Smooth muscle cell (in vitro differentiated cells): ENCODE data around the gene DNAL4. TPM values are rescaled to one million over a fixed set of nuclear protein-coding genes. Genes with fewer than 3 reads are reported as not detected.

Experiments
- DNase-seq: peaks from one replicate; lab custom pipeline; 2025; ENCODE audit not compliant: unreplicated experiment; lab: John Stamatoyannopoulos, UW
- H2AFZ ChIP-seq: fragments of 200-600 bp; sonication (generic); 2 replicates; pipeline ENCODE4 v1.6.0; 2016; ENCODE audit warnings: antibody characterized with exemption, low read depth, mild to moderate bottlenecking
- H3F3A ChIP-seq: fragments of 200-600 bp; sonication (generic); 2 replicates; pipeline ENCODE4 v1.6.0; 2017; ENCODE audit warnings: antibody characterized with exemption, low read depth
- H3K27ac ChIP-seq: fragments of 200-600 bp; sonication (generic); 2 replicates; pipeline ENCODE4 v1.5.1; 2016; ENCODE audit warnings: low read depth, mild to moderate bottlenecking
- H3K27me3 ChIP-seq: fragments of 200-600 bp; sonication (generic); 2 replicates; pipeline ENCODE4 v1.6.1; 2016; ENCODE audit warnings: low read depth, mild to moderate bottlenecking
- H3K36me3 ChIP-seq: fragments of 200-600 bp; sonication (generic); 2 replicates; pipeline ENCODE4 v1.5.1; 2016; ENCODE audit warnings: low read depth
- H3K4me1 ChIP-seq: fragments of 200-600 bp; sonication (generic); 2 replicates; pipeline ENCODE4 v1.5.1; 2016; ENCODE audit warnings: low read depth
- H3K4me2 ChIP-seq: fragments of 200-600 bp; sonication (generic); 2 replicates; pipeline ENCODE4 v1.6.0; 2016; ENCODE audit warnings: mild to moderate bottlenecking
- H3K4me3 ChIP-seq: fragments of 200-600 bp; sonication (generic); 2 replicates; pipeline ENCODE4 v1.5.1; 2016; ENCODE audit warnings: mild to moderate bottlenecking
- H3K79me2 ChIP-seq: fragments of 200-600 bp; sonication (generic); 2 replicates; pipeline ENCODE4 v1.6.0; 2016; ENCODE audit warnings: low read depth, mild to moderate bottlenecking
- H3K9ac ChIP-seq: fragments of 200-600 bp; sonication (generic); 2 replicates; pipeline ENCODE4 v1.6.0; 2016; ENCODE audit warnings: low read depth
- H3K9me3 ChIP-seq: fragments of 200-600 bp; sonication (generic); replicated peaks from 2 replicates; pipeline ENCODE4 v1.5.1; 2016; ENCODE audit warnings: low read depth
- H4K20me1 ChIP-seq: fragments of 200-600 bp; sonication (generic); 2 replicates; pipeline ENCODE4 v1.6.0; 2016; ENCODE audit warnings: low read depth
- CTCF ChIP-seq: fragments of 200-600 bp; sonication (generic); IDR thresholded peaks from 2 replicates; pipeline ENCODE4 v1.5.1; 2017; ENCODE audit warnings: borderline replicate concordance, mild to moderate bottlenecking, antibody characterized with exemption; ENCODE audit not compliant: insufficient read depth, poor library complexity, severe bottlenecking
- WGBS: methylation state at CpG from one replicate; pipeline ENCODE4 v1.1.7; 2016; ENCODE audit warnings: low lambda C conversion rate; 5-methylcytosine and 5-hydroxymethylcytosine counted together
- polyA plus RNA-seq: library from polyadenylated mRNA; unstranded; fragments of >200 nt; fragmentation: Nextera tagmentation; extraction: Ambion mirVana; gene quantifications from 2 replicates; pipeline ENCODE4 v1.2.1, GENCODE V29; 2016
- total RNA-seq: library from RNA; depleted of rRNA; stranded (reverse); fragments of >200 nt; gene quantifications from 2 replicates; pipeline ENCODE4 v1.2.3, GENCODE V29; 2014

DNAL4 gene
- total and polyA plus RNA-seq, 2 experiments from 2014 or later: 13.5 to 29.7 TPM

- H3K9me3 ChIP-seq: no peaks in the 10 kb centered on the region
- no peak overlapping the region for H2AFZ ChIP-seq
- H3K27ac ChIP-seq: no peak overlapping the region
- peaks cover 7% of the 10 kb centered on the region for H4K20me1 ChIP-seq
- TF ChIP-seq CTCF: no peak
- WGBS: 92% methylated on average over 15 of the region's 15 CpGs
- no peaks in the 10 kb centered on the region for H3K4me1 ChIP-seq
- no peaks in the 10 kb centered on the region for H3K27me3 ChIP-seq
- H3K4me3 ChIP-seq: no peak overlapping the region
- no peaks in the 10 kb centered on the region for H3K36me3 ChIP-seq
- H3K4me2 ChIP-seq: no peak overlapping the region
- H3K9ac ChIP-seq: no peak overlapping the region
- no peak for DNase-seq
- no peaks in the 10 kb centered on the region for H3K79me2 ChIP-seq
- H3F3A ChIP-seq: no peaks in the 10 kb centered on the region
Measured at GRCh38 chr22:38735465-38736256, 58.3 kb downstream of the DNAL4 start.

GRCh38 chr22:38735126-38735464 is 58.8 kb downstream of the DNAL4 start:
- Histone ChIP-seq H3K9me3 (no peaks in the 10 kb centered on the region), H3K9ac (no peak overlapping the region), H3K4me3 (no peak overlapping the region), H3K27me3 (no peaks in the 10 kb centered on the region), H3K27ac (no peak overlapping the region), H3F3A (no peaks in the 10 kb centered on the region), H3K79me2 (no peaks in the 10 kb centered on the region), H4K20me1 (peaks cover 7% of the 10 kb centered on the region), H3K36me3 (peaks cover 4% of the 10 kb centered on the region), H3K4me2 (no peak overlapping the region), H2AFZ (no peak overlapping the region), H3K4me1 (no peaks in the 10 kb centered on the region)
- no peak for DNase-seq
- WGBS: 97% methylated on average over 7 of the region's 7 CpGs
- no peak for TF ChIP-seq CTCF

- Histone ChIP-seq H3K9ac (no peak overlapping the region), H3K4me1 (no peaks in the 10 kb centered on the region), H3F3A (no peaks in the 10 kb centered on the region), H3K36me3 (peaks cover 5% of the 10 kb centered on the region), H3K27ac (no peak overlapping the region), H4K20me1 (peaks cover 7% of the 10 kb centered on the region), H3K4me2 (no peak overlapping the region), H3K79me2 (no peaks in the 10 kb centered on the region), H2AFZ (no peak overlapping the region), H3K27me3 (no peaks in the 10 kb centered on the region), H3K4me3 (no peak overlapping the region), H3K9me3 (no peaks in the 10 kb centered on the region)
- DNase-seq: no peak
- TF ChIP-seq CTCF: no peak
- 95% methylated on average over 13 of the region's 13 CpGs for WGBS
Measured at GRCh38 chr22:38734421-38735100, 59.4 kb downstream of the DNAL4 start.
